ENCODE data around the gene ISY1.
"Not testable (repeated sequence)": the region's sequence is repeated elsewhere in the genome, so short reads cannot be mapped to it uniquely, and the experiment has no call there.

Gene ISY1

GRCh38 chr3:129173206-129173605, 12.3 kb upstream of the ISY1 start:
- Histone ChIP-seq H3K27ac (replicated peaks) (no peak overlapping the region), H3K4me3 (replicated peaks; ENCODE audit: insufficient read depth, low read length) (no peak overlapping the region), H3K27me3 (ENCODE audit: insufficient read depth, poor library complexity, severe bottlenecking) (no peaks in the 10 kb centered on the region)
- DNase-seq (ENCODE audit: low read depth in 1 of 2, low spot score in 1 of 2) = no peak
- TF ChIP-seq REST (IDR thresholded peaks at IDR 0.05; ENCODE audit: insufficient replicate concordance, low read depth) (no peak), GABPA (IDR thresholded peaks at IDR 0.05; ENCODE audit: low read depth) (no peak), CTCF (IDR thresholded peaks at IDR 0.05; ENCODE audit: insufficient read depth, low read length) (no peak), SPI1 (IDR thresholded peaks at IDR 0.05; ENCODE audit: borderline replicate concordance, low read depth) (no peak), POLR2AphosphoS5 (IDR thresholded peaks at IDR 0.05; ENCODE audit: low read depth) (no peak)

- Histone ChIP-seq H3K27ac (replicated peaks) (no peak overlapping the region), H3K27me3 (ENCODE audit: insufficient read depth, poor library complexity, severe bottlenecking) (no peaks in the 10 kb centered on the region), H3K4me3 (replicated peaks; ENCODE audit: insufficient read depth, low read length) (no peak overlapping the region)
- no peak for DNase-seq (ENCODE audit: low read depth in 1 of 2, low spot score in 1 of 2)
- TF ChIP-seq GABPA (IDR thresholded peaks at IDR 0.05; ENCODE audit: low read depth) = no peak
Observed at GRCh38 chr3:129166579-129167332, 5.9 kb upstream of the ISY1 start.

- DNase-seq (ENCODE audit: low read depth in 1 of 2, low spot score in 1 of 2); H3K4me3 ChIP-seq (replicated peaks; ENCODE audit: insufficient read depth, low read length); H3K27ac ChIP-seq (replicated peaks); H3K27me3 ChIP-seq (ENCODE audit: insufficient read depth, poor library complexity, severe bottlenecking): not testable (repeated sequence)
- peak; percentile 64; the same call in 1 of the 2 replicates for TF ChIP-seq POLR2AphosphoS5 (IDR thresholded peaks at IDR 0.05; ENCODE audit: low read depth)
Observed at GRCh38 chr3:129165594-129165993, 4.7 kb upstream of the ISY1 start.

GRCh38 chr3:129164500-129164899, 3.6 kb upstream of the ISY1 start:
- no peak for DNase-seq (ENCODE audit: low read depth in 1 of 2, low spot score in 1 of 2)
- TF ChIP-seq SPI1 (IDR thresholded peaks at IDR 0.05; ENCODE audit: borderline replicate concordance, low read depth) = no peak
- TF ChIP-seq CTCF (IDR thresholded peaks at IDR 0.05; ENCODE audit: insufficient read depth, low read length) = no peak
- TF ChIP-seq REST (IDR thresholded peaks at IDR 0.05; ENCODE audit: insufficient replicate concordance, low read depth) = no peak
- no peak for TF ChIP-seq POLR2AphosphoS5 (IDR thresholded peaks at IDR 0.05; ENCODE audit: low read depth)
- TF ChIP-seq GABPA (IDR thresholded peaks at IDR 0.05; ENCODE audit: low read depth) = no peak

More at GRCh38 chr3:129164500-129164899, 3.6 kb upstream of the ISY1 start:
- no peaks in the 10 kb centered on the region for H3K27me3 ChIP-seq (ENCODE audit: insufficient read depth, poor library complexity, severe bottlenecking)
- H3K27ac ChIP-seq (replicated peaks) = no peak overlapping the region
- no peak overlapping the region for H3K4me3 ChIP-seq (replicated peaks; ENCODE audit: insufficient read depth, low read length)

Measured in HL-60 (cell line).